ENCODE results near the gene RAB31.
A peak's percentile ranks its signal among the peaks of the same experiment; 100 is the strongest.

- TF ChIP-seq CTCF (IDR thresholded peaks at IDR 0.05 in 8 of 11, conservative IDR thresholded peaks at IDR 0.05 in 3 of 11) (no peak), POLR2A (IDR thresholded peaks at IDR 0.05) (no peak), POLR2AphosphoS5 (IDR thresholded peaks at IDR 0.05) (peak in 2 of 3 donors; percentile 52 to 58)
These were observed 100.5 kb downstream of the RAB31 start for GRCh38 chr18:9808295-9809241.
